ENCODE results near the gene UNC93B1.
"Not testable (repeated sequence)": the region's sequence is repeated elsewhere in the genome, so short reads cannot be mapped to it uniquely, and the experiment has no call there.

Gene UNC93B1

DNA sequence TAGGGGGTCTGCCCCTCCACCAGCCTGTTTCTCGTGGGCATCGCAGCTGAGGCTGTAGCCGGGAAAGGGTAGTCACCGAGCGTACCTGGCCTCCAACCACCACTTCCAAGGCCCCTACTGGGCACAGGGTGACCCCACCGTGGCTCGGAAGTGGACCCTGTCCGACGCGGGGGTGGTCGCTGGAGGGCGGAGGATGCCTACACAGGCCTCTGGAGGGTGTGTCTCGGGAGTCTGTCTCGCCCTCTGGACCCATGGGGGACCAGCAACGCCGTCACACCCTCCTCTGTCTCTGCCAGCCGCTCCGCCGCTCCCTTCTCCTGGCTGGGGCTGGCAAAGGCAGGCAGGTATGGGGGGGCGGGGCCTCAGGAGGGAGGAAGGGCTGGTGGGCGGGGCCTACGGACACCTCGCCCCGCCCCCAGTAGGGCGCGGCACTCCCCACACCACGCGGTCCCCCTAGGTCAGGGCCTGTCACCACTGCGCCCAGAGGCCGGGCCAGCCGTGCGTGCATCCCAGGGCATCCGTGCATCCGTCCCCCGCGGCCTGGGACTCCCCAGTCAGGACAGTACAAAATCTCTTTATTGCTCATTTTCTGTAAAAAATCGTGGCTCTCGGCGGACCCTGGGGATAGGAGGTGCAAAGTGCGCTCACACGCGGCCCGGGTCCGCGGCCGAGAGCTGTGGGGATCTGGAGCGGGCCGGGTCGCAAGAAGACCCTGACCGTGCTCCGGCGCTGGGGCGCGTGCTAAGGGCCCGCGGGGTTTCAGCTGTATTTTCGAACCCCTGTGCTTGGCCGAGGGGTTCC, 13.2 kb downstream of the UNC93B1 start:
- DNase-seq = not testable (repeated sequence)

DNA sequence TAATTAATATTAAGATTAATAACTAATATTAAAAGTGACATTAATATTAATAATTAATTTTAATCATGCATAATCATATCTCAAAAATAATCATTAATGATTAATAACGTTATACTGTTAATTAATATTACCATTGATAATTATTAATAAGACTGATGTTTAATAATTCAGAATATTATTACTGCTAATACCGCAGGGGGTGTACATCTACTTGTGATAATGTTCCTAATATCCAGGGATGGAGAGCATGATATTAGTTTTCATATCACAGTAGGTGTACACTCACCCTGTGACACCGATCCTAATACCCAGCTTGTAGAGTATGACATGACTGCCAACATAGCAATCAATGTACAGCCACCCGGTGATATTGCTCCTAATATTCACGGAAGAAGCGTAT, 18.6 kb downstream of the UNC93B1 start:
- DNase-seq = not testable (repeated sequence)

DNA sequence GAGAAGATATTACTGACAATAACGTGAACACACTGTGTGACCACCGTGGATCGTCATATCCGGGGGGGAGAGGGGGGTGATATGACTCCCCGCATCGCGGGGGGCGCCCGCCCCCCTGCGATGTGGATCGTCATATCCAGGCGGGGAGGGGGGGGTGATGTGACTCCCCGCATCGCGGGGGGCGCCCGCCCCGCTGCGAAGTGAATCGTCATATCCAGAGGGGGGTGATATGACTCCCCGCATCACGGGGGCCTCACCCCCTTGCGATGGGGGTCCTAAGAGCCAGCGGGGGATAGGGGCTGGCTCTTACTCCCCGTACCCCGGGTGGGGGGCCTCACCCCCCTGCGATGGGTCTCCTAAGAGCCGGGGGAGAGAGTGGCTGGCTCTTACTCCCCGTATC, 19.9 kb downstream of the UNC93B1 start:
- DNase-seq = no peak

DNA sequence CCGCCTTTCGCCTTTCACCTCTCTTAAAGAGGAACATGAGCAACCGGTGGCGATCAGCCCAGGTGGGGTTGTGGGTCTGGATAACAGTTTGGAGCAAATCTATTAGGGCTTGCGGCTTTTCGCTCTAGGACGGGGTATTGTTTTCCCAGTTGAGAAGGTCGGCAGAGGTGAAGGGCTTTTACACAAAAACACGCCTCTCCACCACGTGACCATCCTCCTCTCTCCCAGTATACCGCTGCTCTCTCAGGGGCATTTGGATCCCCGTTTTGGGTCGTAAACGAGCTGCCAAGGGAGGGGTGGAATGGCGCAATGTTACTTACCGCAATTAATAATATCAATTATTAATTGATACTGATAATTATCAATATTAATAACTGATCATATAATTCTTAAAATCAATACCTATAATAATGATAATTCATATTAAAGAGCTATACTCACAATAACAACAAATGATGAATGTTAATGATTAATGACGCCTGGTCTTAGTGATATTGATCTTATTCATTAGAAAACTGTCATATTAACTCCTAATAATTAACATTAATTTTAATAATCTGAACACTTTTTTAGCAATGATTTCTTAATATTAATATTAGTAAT, 21.5 kb downstream of the UNC93B1 start:
- not testable (repeated sequence) for DNase-seq

DNA sequence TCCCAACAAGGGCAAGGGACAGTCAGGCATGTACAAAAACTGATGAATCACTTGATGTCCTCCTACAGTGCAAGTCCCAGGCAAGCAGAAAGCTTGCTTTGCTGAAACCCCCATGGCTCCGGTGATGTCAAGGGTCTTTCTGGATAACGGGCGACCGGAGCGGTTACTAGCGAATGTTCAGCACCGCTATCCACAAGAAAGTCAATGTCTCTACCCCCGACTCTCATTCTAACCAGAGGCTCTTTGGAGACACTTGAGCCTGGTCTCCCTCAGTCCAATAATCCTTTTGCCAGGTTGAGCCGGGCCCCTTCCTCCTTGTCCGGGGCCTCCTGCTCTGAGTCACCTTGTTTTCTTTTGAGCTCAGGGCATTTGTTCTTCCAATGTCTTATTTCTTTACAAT, 22.7 kb downstream of the UNC93B1 start:
- not testable (repeated sequence) for DNase-seq

DNA sequence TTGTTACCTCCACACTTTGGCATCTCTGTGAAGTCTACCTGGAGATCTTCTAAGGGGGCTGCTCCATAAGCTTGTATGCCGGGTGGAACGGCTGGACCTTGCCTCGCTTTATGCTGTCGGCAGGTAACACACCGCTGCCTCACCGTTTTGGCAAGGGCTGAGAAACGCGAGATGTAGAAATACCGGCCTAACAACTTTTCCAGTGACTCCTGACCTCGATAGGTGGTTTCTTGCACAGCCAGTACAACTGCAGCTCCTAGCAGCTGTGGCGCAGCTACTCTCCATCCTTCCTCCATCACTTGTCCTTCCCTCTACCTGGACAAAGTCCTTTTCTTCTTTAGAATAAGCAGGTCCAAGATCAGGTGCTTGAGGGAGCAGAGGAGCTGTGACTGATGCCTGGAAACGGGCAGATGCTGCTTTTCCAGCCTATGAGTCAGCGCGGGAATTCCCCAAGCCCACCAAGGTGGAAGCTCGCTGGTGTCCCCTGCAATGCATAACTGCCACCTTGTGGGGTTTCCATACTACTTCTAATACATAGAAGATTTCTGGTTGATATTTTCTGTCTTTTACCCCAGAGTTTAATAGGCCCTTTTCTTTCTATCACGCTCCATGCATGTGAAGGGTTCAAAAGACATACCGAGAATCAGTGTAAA, 25.0 kb downstream of the UNC93B1 start:
- not testable (repeated sequence) for DNase-seq

DNA sequence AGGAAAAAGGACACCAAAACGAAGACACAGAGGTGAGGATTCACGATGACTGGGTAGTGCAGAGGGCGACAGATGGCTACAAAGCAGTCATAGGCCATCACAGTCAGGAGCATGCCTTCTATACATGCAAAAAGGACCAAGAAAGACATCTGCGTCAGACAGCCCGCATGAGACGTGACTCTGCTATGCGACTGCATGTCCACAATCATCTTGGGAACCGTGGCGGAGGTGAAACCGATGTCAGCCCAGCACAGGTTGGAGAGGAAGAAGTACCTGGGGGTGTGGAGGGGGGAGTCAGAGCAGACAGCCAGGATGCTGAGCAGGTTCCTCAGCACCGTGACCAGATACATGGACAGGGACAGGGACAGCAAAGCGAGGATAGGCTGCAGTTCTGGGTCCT, 29.2 kb downstream of the UNC93B1 start:
- DNase-seq = not testable (repeated sequence)

DNA sequence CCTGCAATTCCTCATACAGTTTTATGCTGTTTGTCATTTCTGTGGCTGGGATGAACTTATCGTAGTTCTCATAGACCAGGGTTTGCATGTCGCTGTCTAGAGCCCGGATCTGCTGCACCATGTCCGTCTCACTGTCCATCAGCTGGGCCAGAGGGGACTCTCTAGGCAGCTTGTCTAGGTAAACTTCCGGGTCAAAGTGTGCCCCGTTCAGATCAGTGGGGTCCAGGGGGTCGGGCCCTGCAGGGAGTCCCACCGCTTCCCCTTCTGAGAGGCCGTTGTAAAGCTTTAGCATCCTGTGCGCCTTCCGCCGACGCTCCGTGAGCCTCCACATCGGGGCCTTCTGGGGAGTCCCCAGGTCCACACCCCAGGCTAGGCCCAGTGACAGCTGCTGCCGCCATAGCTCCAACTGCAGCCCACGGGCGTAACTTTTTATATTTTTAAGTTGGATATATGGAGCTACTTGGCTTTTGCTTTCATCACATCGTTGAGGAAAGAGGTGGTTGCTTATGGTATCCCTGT, 38.0 kb downstream of the UNC93B1 start:
- DNase-seq = not testable (repeated sequence)

DNA sequence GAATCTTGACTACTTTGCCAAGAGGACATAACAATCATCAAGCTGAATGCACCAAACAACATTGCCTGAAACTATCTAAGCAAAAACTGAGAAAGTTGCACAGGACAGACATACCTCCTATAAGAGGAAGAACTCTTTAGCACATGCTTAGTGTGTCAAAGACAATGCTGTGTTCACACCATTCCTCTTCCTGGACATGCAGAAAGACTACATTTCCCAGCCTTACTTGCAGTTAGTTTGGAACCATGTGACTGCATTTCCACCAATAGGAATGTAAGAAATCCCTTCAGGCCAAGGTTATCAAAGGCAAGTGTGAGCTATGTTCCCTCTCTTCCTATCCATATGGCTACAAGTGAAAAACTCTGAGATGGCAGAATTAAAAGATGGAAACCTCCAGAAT, 39.2 kb downstream of the UNC93B1 start:
- DNase-seq = not testable (repeated sequence)

DNA sequence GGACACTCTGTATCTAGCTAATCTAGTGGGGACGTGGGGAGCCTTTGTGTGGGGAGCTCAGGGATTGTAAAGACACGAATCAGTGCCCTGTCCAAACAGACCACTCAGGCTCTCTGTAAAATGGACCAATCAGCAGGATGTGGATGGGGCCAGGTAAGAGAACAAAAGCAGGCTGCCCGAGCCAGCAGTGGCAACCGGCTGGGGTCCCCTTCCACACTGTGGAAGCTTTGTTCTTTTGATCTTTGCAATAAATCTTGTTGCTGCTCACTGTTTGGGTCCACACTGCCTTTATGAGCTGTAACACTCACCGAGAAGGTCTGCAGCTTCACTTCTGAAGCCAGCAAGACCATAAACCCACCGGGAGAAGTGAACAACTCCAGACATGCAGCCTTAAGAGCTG, 40.0 kb downstream of the UNC93B1 start:
- not testable (repeated sequence) for DNase-seq

DNA sequence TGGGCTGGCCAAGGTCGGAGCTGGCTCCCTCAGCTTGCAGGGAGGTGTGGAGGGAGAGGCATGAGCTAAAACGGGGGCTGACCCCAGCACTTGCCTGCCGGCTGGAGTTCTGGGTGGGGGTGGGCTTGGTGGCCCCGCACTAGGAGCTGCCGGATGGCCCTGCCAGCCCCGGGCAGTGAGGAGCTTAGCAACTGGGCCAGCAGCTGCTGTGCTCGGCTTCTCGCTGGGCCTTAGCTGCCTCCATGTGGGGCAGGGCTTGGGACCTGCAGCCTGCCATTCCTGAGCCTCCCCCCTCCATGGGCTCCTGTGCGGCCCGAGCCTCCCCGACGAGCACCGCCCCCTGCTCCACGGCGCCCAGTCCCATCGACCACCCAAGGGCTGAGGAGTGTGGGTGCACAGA, 40.7 kb downstream of the UNC93B1 start:
- DNase-seq = not testable (repeated sequence)

DNA sequence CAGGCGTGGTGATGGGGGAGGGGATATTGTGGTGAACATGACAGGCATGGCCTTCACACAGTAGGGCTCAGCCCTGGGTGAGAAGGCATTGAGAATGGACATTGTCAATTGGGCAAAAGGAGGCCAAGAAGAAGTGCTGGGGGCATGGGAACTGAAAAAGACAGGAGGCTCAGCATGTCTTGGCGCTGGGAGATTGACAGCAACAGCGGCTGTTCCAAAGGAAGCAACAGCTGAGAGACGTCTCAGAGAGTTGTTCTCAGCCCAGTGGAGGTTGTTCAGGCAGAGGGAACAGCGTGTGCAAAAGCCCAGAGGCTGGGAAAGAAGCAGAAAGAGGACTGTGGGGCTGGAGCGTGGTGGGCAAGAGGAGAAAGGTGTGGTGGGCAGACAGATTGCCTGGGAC, 47.7 kb downstream of the UNC93B1 start:
- DNase-seq = not testable (repeated sequence)

DNA sequence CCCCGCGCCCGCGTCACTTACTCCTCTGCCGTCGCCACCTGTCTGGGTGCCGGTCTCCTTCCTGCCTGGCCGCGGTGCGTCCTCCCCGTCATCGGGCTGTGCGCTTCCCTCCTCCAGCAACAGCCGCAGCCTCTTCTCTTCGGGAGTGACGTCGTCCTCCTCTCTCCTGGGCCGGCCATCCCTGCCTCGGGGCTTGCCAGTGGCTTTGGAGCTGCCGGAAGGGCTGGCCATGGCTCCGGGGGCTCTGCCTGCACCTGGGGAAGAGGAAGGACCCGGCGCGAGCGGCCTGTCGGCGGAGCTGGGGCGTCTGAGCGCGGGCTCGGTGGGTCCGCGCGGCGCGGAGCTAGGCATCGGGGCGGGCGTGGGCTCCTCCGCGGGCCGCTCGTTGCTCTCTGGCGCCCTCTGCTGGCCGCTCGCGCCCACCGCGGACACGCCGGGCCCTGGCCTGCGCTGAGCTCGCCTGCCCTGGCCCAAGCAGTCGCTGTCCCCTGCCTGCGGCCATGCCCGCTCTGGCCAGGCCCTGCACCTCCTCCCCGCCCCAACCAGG, 48.4 kb downstream of the UNC93B1 start:
- DNase-seq = peak; percentile 39 to 86

DNA sequence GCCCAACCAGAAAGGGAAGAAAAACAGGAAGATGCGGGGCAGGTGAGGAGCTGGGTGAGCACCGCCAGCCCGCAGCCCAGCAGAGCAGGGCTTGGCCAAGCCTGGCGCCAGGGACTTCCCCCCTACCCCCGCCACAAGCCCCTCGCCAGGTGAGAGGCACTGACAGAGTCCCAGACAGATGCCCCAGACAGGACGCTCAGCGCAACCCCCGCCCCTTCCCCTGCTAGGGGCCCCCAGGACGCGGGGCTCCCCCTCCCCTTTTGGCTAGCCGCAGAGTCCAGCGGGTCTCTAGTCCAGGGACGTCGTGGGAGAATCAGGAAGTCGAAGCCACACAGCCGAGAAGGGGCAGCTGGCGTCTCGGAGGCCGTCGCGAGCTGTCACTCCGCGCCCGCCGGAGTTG, 48.9 kb downstream of the UNC93B1 start:
- DNase-seq = not testable (repeated sequence)

DNA sequence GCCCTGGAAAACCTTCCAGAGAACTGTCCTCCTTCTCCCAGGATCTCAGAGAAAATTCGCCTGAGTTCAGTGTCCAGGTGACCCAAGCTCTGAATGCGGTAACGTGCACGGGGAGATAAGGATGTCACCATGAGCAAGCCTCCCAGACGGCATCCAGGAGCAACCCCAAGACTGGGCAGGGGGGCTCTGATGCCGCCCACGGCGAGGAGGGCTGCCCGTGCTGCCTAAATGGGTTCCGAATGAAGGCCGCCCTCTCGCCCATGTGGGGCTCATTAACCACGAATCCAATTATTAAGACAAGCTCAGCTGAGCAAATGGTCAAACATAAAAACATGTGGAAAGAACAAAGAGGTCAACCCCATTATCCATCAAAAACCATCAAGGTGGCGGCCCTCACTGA, 49.6 kb downstream of the UNC93B1 start:
- not testable (repeated sequence) for DNase-seq

DNA sequence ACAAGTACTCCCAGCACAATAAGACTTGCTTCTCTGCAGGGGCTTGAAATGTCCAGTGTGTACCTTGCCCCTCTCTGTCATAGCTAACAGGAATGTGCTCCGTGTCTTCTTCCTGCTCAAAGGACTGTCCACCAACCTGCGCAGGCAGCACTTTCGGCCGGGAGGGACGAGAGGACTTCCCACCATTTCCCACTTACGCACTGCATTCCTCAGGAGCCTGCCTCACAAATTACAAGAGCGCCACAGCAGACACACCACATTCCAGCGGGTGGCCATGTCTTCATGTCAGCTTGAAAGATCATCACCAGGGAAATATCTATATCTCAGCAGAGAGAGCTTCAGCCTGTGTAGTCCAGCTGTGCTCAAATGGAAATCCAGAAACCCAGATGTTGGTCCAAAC, 53.2 kb downstream of the UNC93B1 start:
- not testable (repeated sequence) for DNase-seq

DNA sequence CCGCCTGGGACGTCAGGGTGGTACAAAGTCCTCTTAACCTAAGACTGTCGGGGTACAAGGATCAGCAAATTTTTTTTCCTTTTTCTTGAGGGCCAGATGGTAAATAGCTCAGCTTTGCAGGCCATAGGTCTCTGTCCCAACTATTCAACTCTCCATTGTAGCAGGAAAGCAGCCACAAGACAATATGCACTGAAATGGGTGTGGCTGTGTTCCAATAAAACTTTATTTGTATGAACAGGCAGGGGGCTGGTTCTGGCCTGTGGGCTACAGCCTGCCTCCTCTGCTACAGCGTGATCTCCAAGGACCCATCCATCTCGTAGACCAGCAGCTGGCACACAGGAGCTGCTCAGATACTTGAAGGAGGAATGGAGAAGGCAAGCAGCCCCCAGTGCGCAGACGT, 56.1 kb downstream of the UNC93B1 start:
- DNase-seq = not testable (repeated sequence)

DNA sequence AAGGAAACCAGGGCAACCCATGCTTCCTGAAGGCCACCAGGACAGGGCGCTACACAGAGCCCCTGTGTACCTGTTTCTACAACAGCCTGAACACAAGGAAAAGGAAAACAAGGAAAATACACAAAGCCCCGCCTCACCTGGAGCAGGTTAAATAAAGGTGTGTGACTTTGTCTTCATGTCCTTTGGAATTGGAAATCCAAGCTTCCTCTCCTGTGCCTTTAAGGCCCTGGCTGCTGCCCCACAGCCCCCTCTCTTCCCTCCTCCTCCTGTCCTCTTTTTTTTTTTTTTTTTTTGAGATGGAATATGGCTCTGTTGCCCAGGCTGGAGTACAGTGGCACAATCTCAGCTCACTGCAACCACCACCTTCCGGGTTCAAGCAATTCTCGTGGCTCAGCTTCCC, 57.5 kb downstream of the UNC93B1 start:
- not testable (repeated sequence) for DNase-seq

DNA sequence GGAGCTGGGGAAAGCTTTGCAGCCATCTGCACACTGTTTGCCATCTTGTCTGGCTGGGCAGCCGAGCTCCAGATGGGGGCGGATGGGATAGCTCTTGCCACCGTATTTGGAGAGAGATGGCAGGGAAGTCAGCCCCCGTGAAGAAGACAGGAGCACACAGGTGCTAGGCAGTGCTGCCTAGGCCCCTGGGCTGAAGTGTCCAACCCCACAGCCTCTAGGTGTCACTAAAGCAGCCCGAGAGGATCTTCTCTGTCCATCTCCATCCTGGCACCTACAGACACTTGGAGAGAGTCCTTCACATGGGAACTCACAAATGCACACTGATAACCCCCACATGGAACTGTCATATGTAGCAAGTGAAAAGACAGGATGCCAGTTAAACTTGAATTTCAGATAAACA, 60.5 kb downstream of the UNC93B1 start:
- DNase-seq = not testable (repeated sequence)
